ENCODE data around the gene NPHP4. TPM values are rescaled to one million over a fixed set of nuclear protein-coding genes. Genes with fewer than 3 reads are reported as not detected.

The NPHP4 gene
- total and polyA plus RNA-seq, 2 donors (not counting 3 experiments of a cell fraction or from before 2014, with no cell fraction given), result 4.4 to 11.7 TPM

DNA sequence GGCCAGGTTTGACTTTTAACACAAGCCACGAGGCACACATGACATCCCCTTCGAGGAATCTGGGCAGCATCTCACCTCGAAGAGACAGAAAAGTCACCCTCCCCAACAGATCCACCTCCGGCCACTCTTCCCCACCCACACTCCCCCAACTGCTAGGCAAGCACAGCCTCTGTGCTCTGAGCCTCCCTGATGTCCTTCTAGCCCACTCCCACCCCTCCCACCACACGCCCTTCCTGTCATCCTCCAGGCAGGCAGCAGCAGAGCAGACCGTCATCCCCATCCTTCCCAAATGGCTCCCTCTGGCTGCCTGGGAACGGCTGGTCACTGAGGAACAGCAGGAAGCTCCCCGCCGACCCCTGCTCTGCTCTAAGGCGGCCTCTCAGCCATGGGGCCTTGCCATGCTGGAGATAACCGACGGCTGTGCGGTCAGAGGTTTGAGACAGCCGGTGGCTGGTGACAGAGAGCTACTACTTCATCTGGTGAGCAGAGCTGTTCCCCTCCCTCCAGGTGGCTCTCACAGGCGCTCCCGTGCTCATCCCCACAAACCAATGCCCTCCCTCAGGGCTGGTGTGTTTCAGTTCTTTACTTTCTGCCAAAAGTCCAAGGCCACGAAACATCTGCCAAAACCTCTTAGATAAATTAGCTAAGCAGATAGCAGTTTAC lies 25.6 kb downstream of the NPHP4 start:
- Histone ChIP-seq H3K27me3 (ENCODE audit: control insufficient read depth in 2 of 2, insufficient read depth in 2 of 2, low read length in 2 of 2) (no peaks in the 10 kb centered on the region), H3K4me1 (ENCODE audit: control insufficient read depth, extremely low read depth, insufficient read depth, low read length) (no peaks in the 10 kb centered on the region), H4K20me1 (replicated peaks; ENCODE audit: control insufficient read depth, extremely low read depth, insufficient read depth, low read length) (no peaks in the 10 kb centered on the region), H3K4me2 (ENCODE audit: insufficient read depth, low read length) (no peak overlapping the region), H3K79me2 (ENCODE audit: control insufficient read depth, insufficient read depth, low read length) (no peaks in the 10 kb centered on the region), H2AFZ (ENCODE audit: low read depth, low read length) (no peak overlapping the region), H3K36me3 (ENCODE audit: control insufficient read depth in 2 of 2, extremely low read depth in 1 of 2, insufficient read depth in 2 of 2, low read length in 2 of 2) (peaks cover 0 to 2% of the 10 kb centered on the region in 2 experiments), H3K9me1 (replicated peaks; ENCODE audit: control insufficient read depth, extremely low read depth, insufficient read depth, low read length) (no peaks in the 10 kb centered on the region), H3K9me3 (replicated peaks; ENCODE audit: control insufficient read depth, insufficient read depth, low read length) (no peaks in the 10 kb centered on the region), H3K27ac (ENCODE audit: insufficient read depth, low read depth, low read length) (no peak overlapping the region), H3K9ac (replicated peaks; ENCODE audit: extremely low read depth, insufficient read depth, low read length) (no peak overlapping the region), H3K4me3 (replicated peaks in 1 of 3; ENCODE audit: insufficient read depth in 1 of 3, low read depth in 1 of 3, low read length in 3 of 3) (no peak overlapping the region)
- BruUV-seq (replicated peaks), result no TSS peak
- no peak for FAIRE-seq
- TF ChIP-seq, protein P1, sequence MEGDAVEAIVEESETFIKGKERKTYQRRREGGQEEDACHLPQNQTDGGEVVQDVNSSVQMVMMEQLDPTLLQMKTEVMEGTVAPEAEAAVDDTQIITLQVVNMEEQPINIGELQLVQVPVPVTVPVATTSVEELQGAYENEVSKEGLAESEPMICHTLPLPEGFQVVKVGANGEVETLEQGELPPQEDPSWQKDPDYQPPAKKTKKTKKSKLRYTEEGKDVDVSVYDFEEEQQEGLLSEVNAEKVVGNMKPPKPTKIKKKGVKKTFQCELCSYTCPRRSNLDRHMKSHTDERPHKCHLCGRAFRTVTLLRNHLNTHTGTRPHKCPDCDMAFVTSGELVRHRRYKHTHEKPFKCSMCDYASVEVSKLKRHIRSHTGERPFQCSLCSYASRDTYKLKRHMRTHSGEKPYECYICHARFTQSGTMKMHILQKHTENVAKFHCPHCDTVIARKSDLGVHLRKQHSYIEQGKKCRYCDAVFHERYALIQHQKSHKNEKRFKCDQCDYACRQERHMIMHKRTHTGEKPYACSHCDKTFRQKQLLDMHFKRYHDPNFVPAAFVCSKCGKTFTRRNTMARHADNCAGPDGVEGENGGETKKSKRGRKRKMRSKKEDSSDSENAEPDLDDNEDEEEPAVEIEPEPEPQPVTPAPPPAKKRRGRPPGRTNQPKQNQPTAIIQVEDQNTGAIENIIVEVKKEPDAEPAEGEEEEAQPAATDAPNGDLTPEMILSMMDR (IDR thresholded peaks at IDR 0.05; ENCODE audit: extremely low read depth in 1 of 2, insufficient read depth in 1 of 2, low read depth in 1 of 2, low read length in 2 of 2), result no peak
- TF ChIP-seq POLR2A (IDR thresholded peaks at IDR 0.05; ENCODE audit: low read depth, low read length) (no peak), FOS (IDR thresholded peaks at IDR 0.05; ENCODE audit: borderline replicate concordance, insufficient read depth, low read length) (no peak), POLR2AphosphoS5 (IDR thresholded peaks at IDR 0.05; ENCODE audit: insufficient read depth, low read depth, low read length) (no peak), MYC (IDR thresholded peaks at IDR 0.05; ENCODE audit: low read depth, low read length) (no peak), GATA2 (IDR thresholded peaks at IDR 0.05; ENCODE audit: insufficient read depth, insufficient read length, low read depth, low read length) (no peak), JUN (IDR thresholded peaks at IDR 0.05; ENCODE audit: borderline replicate concordance, insufficient read depth, insufficient read length, low read depth) (no peak), EZH2 (IDR thresholded peaks at IDR 0.05; ENCODE audit: borderline replicate concordance, low read depth, low read length, severe bottlenecking) (no peak)
- TF ChIP-seq, protein P2, sequence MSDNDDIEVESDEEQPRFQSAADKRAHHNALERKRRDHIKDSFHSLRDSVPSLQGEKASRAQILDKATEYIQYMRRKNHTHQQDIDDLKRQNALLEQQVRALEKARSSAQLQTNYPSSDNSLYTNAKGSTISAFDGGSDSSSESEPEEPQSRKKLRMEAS (IDR thresholded peaks at IDR 0.05; ENCODE audit: insufficient read depth, insufficient read length), result no peak
- DNase-seq (ENCODE audit: low read depth, low spot score), result no peak
- CTCF ChIA-PET, result no interaction called here
- dilution Hi-C loops (cut with MboI; ENCODE audit: extremely low pct_ligation_motif_present, low sequenced_read_pairs) (no loop called here), intact Hi-C loops (cut with micrococcal nuclease) (no loop called here)
- POLR2A ChIA-PET, result no interaction called here

Data from endothelial cell of umbilical vein (primary cell).